Measurements from ENCODE around the gene CPVL.

Gene CPVL

GRCh38 chr7:29000717-29001076, 145.6 kb downstream of the CPVL start:
- Histone ChIP-seq H3K79me1 (ENCODE audit: low read length) (no peaks in the 10 kb centered on the region), H3K27ac (ENCODE audit: low read depth, low read length) (no peak overlapping the region), H3K23ac (ENCODE audit: low read length) (no peak overlapping the region), H2BK5ac (ENCODE audit: low read length) (no peak overlapping the region), H3K27me3 (ENCODE audit: insufficient read depth, low read length, poor library complexity) (no peaks in the 10 kb centered on the region), H2BK120ac (ENCODE audit: low read depth, low read length) (no peak overlapping the region), H3K4me2 (ENCODE audit: low read length) (no peak overlapping the region), H2BK15ac (replicated peaks; ENCODE audit: low read depth) (no peak overlapping the region), H3K4me1 (ENCODE audit: control insufficient read depth, low read depth, low read length) (peaks cover 4% of the 10 kb centered on the region), H2AK5ac (ENCODE audit: low read length) (no peak overlapping the region), H4K8ac (ENCODE audit: low read depth, low read length) (no peak overlapping the region), H3K56ac (ENCODE audit: low read length) (no peak overlapping the region), H4K5ac (ENCODE audit: low read length) (no peak overlapping the region), H3K79me2 (ENCODE audit: control insufficient read depth, insufficient read depth, low read length) (no peaks in the 10 kb centered on the region), H3K9ac (ENCODE audit: low read length) (no peak overlapping the region), H3K4ac (ENCODE audit: low read depth, low read length) (no peak overlapping the region), H3K36me3 (ENCODE audit: control insufficient read depth, insufficient read depth, low read length) (no peaks in the 10 kb centered on the region), H3K4me3 (ENCODE audit: low read length) (no peak overlapping the region), H3K18ac (ENCODE audit: low read length) (no peak overlapping the region)
- WGBS (ENCODE audit: extremely low coverage, insufficient coverage, low lambda C conversion rate): no CpG with 5 or more reads among the region's 2 CpGs
- DNase-seq: no peak

GRCh38 chr7:28999895-29000716, 146.2 kb downstream of the CPVL start:
- Histone ChIP-seq H3K27ac (ENCODE audit: low read depth, low read length) (no peak overlapping the region), H3K4me2 (ENCODE audit: low read length) (no peak overlapping the region), H3K36me3 (ENCODE audit: control insufficient read depth, insufficient read depth, low read length) (no peaks in the 10 kb centered on the region), H3K4me3 (ENCODE audit: low read length) (no peak overlapping the region), H3K23ac (ENCODE audit: low read length) (no peak overlapping the region), H4K8ac (ENCODE audit: low read depth, low read length) (no peak overlapping the region), H2AK5ac (ENCODE audit: low read length) (no peak overlapping the region), H4K5ac (ENCODE audit: low read length) (no peak overlapping the region), H3K18ac (ENCODE audit: low read length) (no peak overlapping the region), H3K4ac (ENCODE audit: low read depth, low read length) (no peak overlapping the region), H2BK15ac (replicated peaks; ENCODE audit: low read depth) (no peak overlapping the region), H3K79me2 (ENCODE audit: control insufficient read depth, insufficient read depth, low read length) (no peaks in the 10 kb centered on the region), H2BK120ac (ENCODE audit: low read depth, low read length) (no peak overlapping the region), H3K79me1 (ENCODE audit: low read length) (no peaks in the 10 kb centered on the region), H2BK5ac (ENCODE audit: low read length) (no peak overlapping the region), H3K9ac (ENCODE audit: low read length) (no peak overlapping the region), H3K56ac (ENCODE audit: low read length) (no peak overlapping the region), H3K27me3 (ENCODE audit: insufficient read depth, low read length, poor library complexity) (no peaks in the 10 kb centered on the region), H3K4me1 (ENCODE audit: control insufficient read depth, low read depth, low read length) (peaks cover 4% of the 10 kb centered on the region)
- DNase-seq: no peak
- WGBS (ENCODE audit: extremely low coverage, insufficient coverage, low lambda C conversion rate): no CpG with 5 or more reads among the region's 12 CpGs

GRCh38 chr7:28999427-28999826, 146.9 kb downstream of the CPVL start:
- no peak overlapping the region for H2BK5ac ChIP-seq (ENCODE audit: low read length)
- H3K4ac ChIP-seq (ENCODE audit: low read depth, low read length): no peak overlapping the region
- H2AK5ac ChIP-seq (ENCODE audit: low read length): no peak overlapping the region
- H3K79me2 ChIP-seq (ENCODE audit: control insufficient read depth, insufficient read depth, low read length): no peaks in the 10 kb centered on the region
- peaks cover 4% of the 10 kb centered on the region for H3K4me1 ChIP-seq (ENCODE audit: control insufficient read depth, low read depth, low read length)
- no peak overlapping the region for H4K5ac ChIP-seq (ENCODE audit: low read length)
- no peak overlapping the region for H3K56ac ChIP-seq (ENCODE audit: low read length)
- H3K23ac ChIP-seq (ENCODE audit: low read length): no peak overlapping the region
- H3K4me3 ChIP-seq (ENCODE audit: low read length): no peak overlapping the region
- H2BK120ac ChIP-seq (ENCODE audit: low read depth, low read length): no peak overlapping the region
- no peak overlapping the region for H3K4me2 ChIP-seq (ENCODE audit: low read length)
- no peak overlapping the region for H2BK15ac ChIP-seq (replicated peaks; ENCODE audit: low read depth)
- no peak overlapping the region for H4K8ac ChIP-seq (ENCODE audit: low read depth, low read length)
- no CpG with 5 or more reads among the region's 5 CpGs for WGBS (ENCODE audit: extremely low coverage, insufficient coverage, low lambda C conversion rate)
- H3K79me1 ChIP-seq (ENCODE audit: low read length): no peaks in the 10 kb centered on the region
- H3K27ac ChIP-seq (ENCODE audit: low read depth, low read length): no peak overlapping the region
- H3K9ac ChIP-seq (ENCODE audit: low read length): no peak overlapping the region
- no peak overlapping the region for H3K18ac ChIP-seq (ENCODE audit: low read length)
- no peaks in the 10 kb centered on the region for H3K36me3 ChIP-seq (ENCODE audit: control insufficient read depth, insufficient read depth, low read length)
- DNase-seq: no peak
- no peaks in the 10 kb centered on the region for H3K27me3 ChIP-seq (ENCODE audit: insufficient read depth, low read length, poor library complexity)

- H3K4ac ChIP-seq (ENCODE audit: low read depth, low read length): no peak overlapping the region
- H3K27me3 ChIP-seq (ENCODE audit: insufficient read depth, low read length, poor library complexity): no peaks in the 10 kb centered on the region
- no peak overlapping the region for H2AK5ac ChIP-seq (ENCODE audit: low read length)
- H3K4me1 ChIP-seq (ENCODE audit: control insufficient read depth, low read depth, low read length): peaks cover 4% of the 10 kb centered on the region
- H3K27ac ChIP-seq (ENCODE audit: low read depth, low read length): no peak overlapping the region
- no peak overlapping the region for H3K4me3 ChIP-seq (ENCODE audit: low read length)
- no peaks in the 10 kb centered on the region for H3K36me3 ChIP-seq (ENCODE audit: control insufficient read depth, insufficient read depth, low read length)
- DNase-seq: no peak
- H3K23ac ChIP-seq (ENCODE audit: low read length): no peak overlapping the region
- no CpG with 5 or more reads among the region's 4 CpGs for WGBS (ENCODE audit: extremely low coverage, insufficient coverage, low lambda C conversion rate)
- H2BK5ac ChIP-seq (ENCODE audit: low read length): no peak overlapping the region
- H3K9ac ChIP-seq (ENCODE audit: low read length): no peak overlapping the region
- no peak overlapping the region for H2BK120ac ChIP-seq (ENCODE audit: low read depth, low read length)
- H3K56ac ChIP-seq (ENCODE audit: low read length): no peak overlapping the region
- no peak overlapping the region for H3K18ac ChIP-seq (ENCODE audit: low read length)
- no peak overlapping the region for H4K8ac ChIP-seq (ENCODE audit: low read depth, low read length)
- H4K5ac ChIP-seq (ENCODE audit: low read length): no peak overlapping the region
- H3K4me2 ChIP-seq (ENCODE audit: low read length): no peak overlapping the region
- H3K79me1 ChIP-seq (ENCODE audit: low read length): no peaks in the 10 kb centered on the region
- no peaks in the 10 kb centered on the region for H3K79me2 ChIP-seq (ENCODE audit: control insufficient read depth, insufficient read depth, low read length)
- H2BK15ac ChIP-seq (replicated peaks; ENCODE audit: low read depth): no peak overlapping the region
Observed at GRCh38 chr7:28998105-28998504, 148.2 kb downstream of the CPVL start.

- Histone ChIP-seq H3K79me2 (ENCODE audit: control insufficient read depth, insufficient read depth, low read length) (no peaks in the 10 kb centered on the region), H3K27me3 (ENCODE audit: insufficient read depth, low read length, poor library complexity) (no peaks in the 10 kb centered on the region), H3K23ac (ENCODE audit: low read length) (no peak overlapping the region), H3K36me3 (ENCODE audit: control insufficient read depth, insufficient read depth, low read length) (no peaks in the 10 kb centered on the region), H4K8ac (ENCODE audit: low read depth, low read length) (no peak overlapping the region), H3K9ac (ENCODE audit: low read length) (no peak overlapping the region), H2BK120ac (ENCODE audit: low read depth, low read length) (no peak overlapping the region), H3K4me2 (ENCODE audit: low read length) (no peak overlapping the region), H4K5ac (ENCODE audit: low read length) (no peak overlapping the region), H3K4ac (ENCODE audit: low read depth, low read length) (no peak overlapping the region), H3K18ac (ENCODE audit: low read length) (no peak overlapping the region), H2BK15ac (replicated peaks; ENCODE audit: low read depth) (no peak overlapping the region), H3K4me1 (ENCODE audit: control insufficient read depth, low read depth, low read length) (peaks cover 4% of the 10 kb centered on the region), H2AK5ac (ENCODE audit: low read length) (no peak overlapping the region), H2BK5ac (ENCODE audit: low read length) (no peak overlapping the region), H3K27ac (ENCODE audit: low read depth, low read length) (no peak overlapping the region), H3K79me1 (ENCODE audit: low read length) (no peaks in the 10 kb centered on the region), H3K4me3 (ENCODE audit: low read length) (no peak overlapping the region), H3K56ac (ENCODE audit: low read length) (no peak overlapping the region)
- no CpG with 5 or more reads among the region's 6 CpGs for WGBS (ENCODE audit: extremely low coverage, insufficient coverage, low lambda C conversion rate)
- DNase-seq: no peak
Observed at GRCh38 chr7:28996836-28997235, 149.5 kb downstream of the CPVL start.

GRCh38 chr7:28993371-28993770, 153.0 kb downstream of the CPVL start:
- Histone ChIP-seq H4K8ac (ENCODE audit: low read depth, low read length) (no peak overlapping the region), H2BK120ac (ENCODE audit: low read depth, low read length) (no peak overlapping the region), H3K9ac (ENCODE audit: low read length) (no peak overlapping the region), H2AK5ac (ENCODE audit: low read length) (no peak overlapping the region), H3K27ac (ENCODE audit: low read depth, low read length) (no peak overlapping the region), H4K5ac (ENCODE audit: low read length) (no peak overlapping the region), H3K23ac (ENCODE audit: low read length) (no peak overlapping the region), H3K4me3 (ENCODE audit: low read length) (no peak overlapping the region), H3K79me2 (ENCODE audit: control insufficient read depth, insufficient read depth, low read length) (no peaks in the 10 kb centered on the region), H3K36me3 (ENCODE audit: control insufficient read depth, insufficient read depth, low read length) (no peaks in the 10 kb centered on the region), H3K4me1 (ENCODE audit: control insufficient read depth, low read depth, low read length) (no peaks in the 10 kb centered on the region), H3K4me2 (ENCODE audit: low read length) (no peak overlapping the region), H2BK5ac (ENCODE audit: low read length) (no peak overlapping the region), H3K18ac (ENCODE audit: low read length) (no peak overlapping the region), H2BK15ac (replicated peaks; ENCODE audit: low read depth) (no peak overlapping the region), H3K56ac (ENCODE audit: low read length) (no peak overlapping the region), H3K4ac (ENCODE audit: low read depth, low read length) (no peak overlapping the region), H3K27me3 (ENCODE audit: insufficient read depth, low read length, poor library complexity) (no peaks in the 10 kb centered on the region), H3K79me1 (ENCODE audit: low read length) (no peaks in the 10 kb centered on the region)
- no peak for DNase-seq
- WGBS (ENCODE audit: extremely low coverage, insufficient coverage, low lambda C conversion rate): no CpG with 5 or more reads among the region's 4 CpGs

Data from mesendoderm (in vitro differentiated cells).